ENCODE data around the gene ADK.

DNA sequence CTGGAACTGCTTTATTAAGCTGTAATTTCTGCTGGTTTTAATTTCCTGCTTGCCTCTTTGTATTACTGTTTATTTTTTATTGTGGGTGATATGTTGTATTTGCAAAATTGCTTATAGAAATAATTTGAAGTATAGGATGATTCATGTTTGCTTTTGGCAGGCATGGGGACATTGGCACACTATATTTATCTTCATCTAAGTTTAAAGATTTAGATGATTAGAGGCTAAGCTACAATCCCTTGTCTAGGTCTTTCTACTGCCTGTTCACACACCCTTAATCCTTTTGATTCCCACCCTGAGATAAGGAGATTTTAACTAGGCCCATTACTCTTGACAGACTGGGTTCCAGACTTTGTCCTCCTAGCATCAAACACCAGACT is 492.6 kb downstream of the ADK start:
- no peak for TF ChIP-seq CTCF (IDR thresholded peaks at IDR 0.05)
- no peak for TF ChIP-seq POLR2A (IDR thresholded peaks at IDR 0.05)

Data from right lobe of liver (tissue), 4 donors.